Sigmoid colon (tissue), 4 donors: ENCODE measurements around the gene FBXL16.
"Not testable (repeated sequence)": the region's sequence is repeated elsewhere in the genome, so short reads cannot be mapped to it uniquely, and the experiment has no call there.

Experiments
- CTCF ChIP-seq, 4 experiments: fragments of 450-650 bp in 3 of 4; fragments of 200-600 bp in 1 of 4; IDR thresholded peaks; one replicate each; pipeline ENCODE4 v1.5.1; 2016 to 2019; ENCODE audit warnings: antibody characterized with exemption in 4 of 4, mild to moderate bottlenecking in 3 of 4, moderate library complexity in 2 of 4
- EP300 ChIP-seq, 4 donors: sonication (generic); formaldehyde crosslinking; IDR thresholded peaks; one replicate each; pipeline ENCODE4 v1.6.1; 2017; ENCODE audit warnings: antibody characterized with exemption in 4 of 4
- POLR2AphosphoS5 ChIP-seq, 4 donors: sonication (generic); formaldehyde crosslinking; IDR thresholded peaks; one replicate each; pipeline ENCODE4 v1.6.1; 2017; ENCODE audit warnings: antibody characterized with exemption in 4 of 4

GRCh38 chr16:691242-691641 lies 14.4 kb downstream of the FBXL16 start:
- TF ChIP-seq POLR2AphosphoS5, CTCF, EP300 (IDR thresholded peaks at IDR 0.05): not testable (repeated sequence)
